ENCODE measurements around the gene OSBP2.

GRCh38 chr22:30702856-30703255 is 8.2 kb downstream of the OSBP2 start:
- no peak for TF ChIP-seq CTCF (IDR thresholded peaks at IDR 0.05)
- no peak for TF ChIP-seq POLR2A (IDR thresholded peaks at IDR 0.05)
